SK-N-SH (cell line): ENCODE results near the gene GSTA1. TPM values are rescaled to one million over a fixed set of nuclear protein-coding genes. Genes with fewer than 3 reads are reported as not detected.
A peak's percentile ranks its signal among the peaks of the same experiment; 100 is the strongest.
"Not testable (repeated sequence)": the region's sequence is repeated elsewhere in the genome, so short reads cannot be mapped to it uniquely, and the experiment has no call there.

Source experiments
- CTCF ChIA-PET: fragments of 300-600, 350-600 bp; formaldehyde crosslinking; extraction: SDS; loops from one replicate; lab custom pipeline; 2021; lab: Yijun Ruan, JAX
- POLR2A ChIA-PET: fragments of 350-600 bp; sonication (Branson Sonifier 250); formaldehyde crosslinking; extraction: SDS; loops from one replicate; lab custom pipeline; 2020; ENCODE audit warnings: antibody characterized with exemption, inconsistent platforms; lab: Yijun Ruan, JAX
- DNase-seq: peaks from one replicate; pipeline ENCODE4 v3.0.0; 2012
- H2AFZ ChIP-seq: fragments of 200-600 bp; sonication (generic); 2 replicates; pipeline ENCODE4 v1.8.1; 2016; ENCODE audit warnings: antibody characterized with exemption, mild to moderate bottlenecking, low read depth
- H3F3A ChIP-seq: fragments of 200-600 bp; sonication (generic); replicated peaks from 2 replicates; pipeline ENCODE3; 2016; ENCODE audit warnings: antibody characterized with exemption, mild to moderate bottlenecking; ENCODE audit not compliant: insufficient read depth
- H3K27ac ChIP-seq, 2 experiments: fragments of 200-500 bp in 1 of 2; fragments of 200-600 bp in 1 of 2; sonication (Bioruptor generic) in 1 of 2; sonication (generic), shearing (Covaris generic) in 1 of 2; 2 replicates each; pipeline versions ENCODE4 v1.5.1 to v1.6.1; 2014 to 2016; ENCODE audit warnings: low read depth in 2 of 2, inconsistent platforms in 1 of 2, low read length in 1 of 2, mild to moderate bottlenecking in 1 of 2, mixed read lengths in 1 of 2
- H3K27me3 ChIP-seq: fragments of 200-600 bp; sonication (generic), shearing (Covaris generic); 2 replicates; pipeline ENCODE4 v1.6.1; 2016; ENCODE audit warnings: mixed run types; ENCODE audit not compliant: insufficient read depth
- H3K36me3 ChIP-seq, 2 experiments: fragments of 200-500 bp in 1 of 2; fragments of 200-600 bp in 1 of 2; sonication (Bioruptor generic) in 1 of 2; sonication (generic) in 1 of 2; replicated peaks in 1 of 2; 2 replicates each; pipeline versions ENCODE3 to v1.5.1; 2014 to 2016; ENCODE audit warnings: low read length in 1 of 2, mild to moderate bottlenecking in 1 of 2; ENCODE audit not compliant: insufficient read depth in 2 of 2, control insufficient read depth in 1 of 2
- H3K4me1 ChIP-seq, 2 experiments: fragments of 200-500 bp in 1 of 2; fragments of 200-600 bp in 1 of 2; sonication (Bioruptor generic) in 1 of 2; sonication (generic), shearing (Covaris generic) in 1 of 2; 2 replicates each; pipeline versions ENCODE4 v1.5.1 to v1.6.1; 2014 to 2016; ENCODE audit warnings: low read depth in 1 of 2, low read length in 1 of 2, mixed run types in 1 of 2; ENCODE audit not compliant: insufficient read depth in 2 of 2, control insufficient read depth in 1 of 2
- H3K4me2 ChIP-seq: fragments of 200-600 bp; sonication (generic), shearing (Covaris generic); 2 replicates; pipeline ENCODE4 v1.6.1; 2017; ENCODE audit warnings: mixed run types
- H3K4me3 ChIP-seq, 2 experiments: fragments of 200-500 bp in 1 of 2; fragments of 200-600 bp in 1 of 2; sonication (Bioruptor generic) in 1 of 2; sonication (generic), shearing (Covaris generic) in 1 of 2; 2 replicates each; pipeline versions ENCODE4 v1.5.1 to v1.8.1; 2014 to 2016; ENCODE audit warnings: low read depth in 2 of 2, inconsistent platforms in 1 of 2, low read length in 1 of 2, mild to moderate bottlenecking in 1 of 2, mixed read lengths in 1 of 2, moderate library complexity in 1 of 2
- H3K79me2 ChIP-seq: fragments of 200-600 bp; sonication (generic); 2 replicates; pipeline ENCODE4 v1.8.1; 2017; ENCODE audit warnings: mild to moderate bottlenecking; ENCODE audit not compliant: insufficient read depth
- H3K9ac ChIP-seq: fragments of 200-600 bp; sonication (generic); 2 replicates; pipeline ENCODE4 v1.6.1; 2017; ENCODE audit warnings: mixed run types
- H3K9me2 ChIP-seq: fragments of 200-600 bp; sonication (generic); 2 replicates; pipeline ENCODE4 v1.6.1; 2017; ENCODE audit warnings: mixed run types
- H3K9me3 ChIP-seq: fragments of 200-600 bp; sonication (generic); 2 replicates; pipeline ENCODE4 v1.6.1; 2017; ENCODE audit warnings: mixed run types, mild to moderate bottlenecking, moderate library complexity
- H4K20me1 ChIP-seq: fragments of 200-600 bp; sonication (generic); 2 replicates; pipeline ENCODE4 v1.6.1; 2017; ENCODE audit warnings: mild to moderate bottlenecking, mixed run types; ENCODE audit not compliant: insufficient read depth
- ELF1 ChIP-seq: IDR thresholded peaks from 2 replicates; pipeline ENCODE4 v1.4.0; 2012
- EP300 ChIP-seq, 2 experiments: IDR thresholded peaks; 2 replicates each; pipeline versions ENCODE4 v1.4.0 to v1.6.1; 2012; ENCODE audit warnings: borderline replicate concordance in 1 of 2, low read depth in 1 of 2, low read length in 1 of 2
- GABPA ChIP-seq: IDR thresholded peaks from 2 replicates; pipeline ENCODE4 v1.4.0; 2012; ENCODE audit warnings: low read depth, mild to moderate bottlenecking
- GATA2 ChIP-seq: sonication (generic); formaldehyde crosslinking; IDR thresholded peaks from 2 replicates; pipeline ENCODE4 v1.5.0; 2020; ENCODE audit warnings: mild to moderate bottlenecking, missing genetic modification reagents
- MXI1 ChIP-seq: IDR thresholded peaks from 2 replicates; pipeline ENCODE4 v1.6.1; 2012; ENCODE audit warnings: mild to moderate bottlenecking, low read depth, low read length, improper control_type of control experiment
- RAD21 ChIP-seq: IDR thresholded peaks from 2 replicates; pipeline ENCODE4 v1.6.1; 2012; ENCODE audit warnings: mild to moderate bottlenecking, low read length
- RCOR1 ChIP-seq: fragments of 150-350 bp; IDR thresholded peaks from 2 replicates; pipeline ENCODE4 v1.6.1; 2017; ENCODE audit warnings: antibody characterized with exemption, low read length
- RFX5 ChIP-seq: IDR thresholded peaks from 2 replicates; pipeline ENCODE4 v1.6.1; 2012; ENCODE audit warnings: mild to moderate bottlenecking, improper control_type of control experiment, low read length
- SMC3 ChIP-seq: IDR thresholded peaks from 2 replicates; pipeline ENCODE4 v1.6.1; 2012; ENCODE audit warnings: low read depth, low read length, improper control_type of control experiment
- TAF1 ChIP-seq: IDR thresholded peaks from 2 replicates; pipeline ENCODE4 v1.6.1; 2012; ENCODE audit warnings: low read depth, mild to moderate bottlenecking, low read length, moderate library complexity, borderline replicate concordance
- USF2 ChIP-seq: fragments of 150-350 bp; IDR thresholded peaks from 2 replicates; pipeline ENCODE4 v1.6.1; 2017; ENCODE audit warnings: antibody characterized with exemption, low read length, low read depth, borderline replicate concordance
- YY1 ChIP-seq: IDR thresholded peaks from 2 replicates; pipeline ENCODE4 v1.4.0; 2012; ENCODE audit warnings: low read depth, mild to moderate bottlenecking
- WGBS: methylation state at CpG from one replicate; pipeline ENCODE4 v1.1.6; 2017; ENCODE audit warnings: low lambda C conversion rate; 5-methylcytosine and 5-hydroxymethylcytosine counted together
- polyA plus RNA-seq, 3 experiments: library from polyadenylated mRNA; depleted of rRNA; stranded (reverse); fragments of >200 nt; gene quantifications; 2 replicates each; pipeline ENCODE4 v1.2.3, GENCODE V29; 2012
- TF ChIP-seq, protein P1 (sequence below): fragments of 200-600 bp; sonication (generic); IDR thresholded peaks from 2 replicates; pipeline ENCODE4 v1.6.1; 2017; ENCODE audit warnings: antibody characterized with exemption, mild to moderate bottlenecking, moderate library complexity
- TF ChIP-seq, protein P2 (sequence below): fragments of 150-350 bp; IDR thresholded peaks from 2 replicates; pipeline ENCODE4 v1.6.1; 2016; ENCODE audit warnings: mild to moderate bottlenecking, low read depth, low read length
- TF ChIP-seq, protein P3 (sequence below): IDR thresholded peaks from 2 replicates; pipeline ENCODE4 v1.4.0; 2012; ENCODE audit warnings: low read depth, borderline replicate concordance

The GSTA1 gene
- polyA plus RNA-seq, 1 of the 3 experiments (the other 2 are of a cell fraction), result not detected

DNA sequence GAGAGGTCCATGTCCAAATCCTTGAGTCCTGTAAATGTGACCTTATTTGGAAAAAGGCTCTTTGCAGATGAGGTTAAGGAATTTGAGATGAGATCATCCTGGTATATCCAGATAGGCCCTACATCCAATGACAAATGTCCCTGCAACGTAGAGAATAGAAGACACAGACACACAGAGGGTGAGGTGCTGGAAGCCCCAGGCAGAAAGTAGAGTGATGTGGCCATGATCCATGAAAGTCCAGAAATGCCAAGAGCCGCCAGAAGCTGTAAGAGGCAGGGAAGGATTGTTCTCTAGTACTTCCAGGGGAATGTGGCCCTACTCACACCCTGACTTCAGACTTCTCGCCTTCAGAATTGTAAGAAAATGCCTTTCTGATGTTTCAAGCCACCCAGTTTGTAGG, 56.3 kb downstream of the GSTA1 start:
- H3K4me2 ChIP-seq, H3K4me1 ChIP-seq, H3K4me3 ChIP-seq, H3K27me3 ChIP-seq, H3K9me2 ChIP-seq, H3K9ac ChIP-seq, H3K79me2 ChIP-seq, POLR2A ChIA-PET, H3K27ac ChIP-seq, H3F3A ChIP-seq, H2AFZ ChIP-seq, DNase-seq, H4K20me1 ChIP-seq, CTCF ChIA-PET, H3K36me3 ChIP-seq, H3K9me3 ChIP-seq: not testable (repeated sequence)
- WGBS, result 26% methylated on average over 3 of the region's 3 CpGs

DNA sequence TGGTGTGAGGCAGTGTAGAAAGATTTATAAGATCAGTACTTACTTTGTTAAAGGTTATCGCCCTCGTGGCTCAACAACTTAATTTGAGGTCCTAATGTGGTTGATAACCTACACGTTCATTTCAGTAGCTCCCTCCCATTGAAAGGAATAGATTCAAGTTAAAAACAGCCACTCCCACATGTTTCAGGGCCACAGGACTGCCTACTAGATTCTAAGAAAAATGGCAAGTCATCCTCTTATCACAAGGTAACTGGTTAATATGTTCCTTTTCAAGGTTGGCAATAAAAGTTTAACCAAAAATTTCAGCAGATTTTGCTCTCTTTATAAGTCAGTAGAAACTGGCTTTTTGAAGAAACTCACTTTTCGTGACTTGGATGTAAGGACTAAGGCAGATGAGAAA, 57.4 kb downstream of the GSTA1 start:
- Histone ChIP-seq H2AFZ (0 out of 2 replicates have a peak overlapping the region, but pooled peaks have one; percentile 48), H3K4me1 (no peaks in the 10 kb centered on the region), H3F3A (no peaks in the 10 kb centered on the region), H3K9me2 (no peaks in the 10 kb centered on the region), H4K20me1 (no peaks in the 10 kb centered on the region), H3K4me2 (no peak overlapping the region), H3K4me3 (no peak overlapping the region), H3K27ac (no peak overlapping the region), H3K9me3 (no peaks in the 10 kb centered on the region), H3K79me2 (no peaks in the 10 kb centered on the region), H3K36me3 (no peaks in the 10 kb centered on the region), H3K27me3 (no peaks in the 10 kb centered on the region; the same call in 1 of the 2 replicates), H3K9ac (no peak overlapping the region)
- ChIA-PET POLR2A (no interaction called here), CTCF (interaction anchor here (1.6 kb wide), 1 partner anchor 21 kb away, joined by 4 read pairs; no protein-coding TSS in a partner anchor)
- WGBS, result 42% methylated on average over 4 of the region's 4 CpGs
- no peak for DNase-seq
- no peak for TF ChIP-seq ELF1
- TF ChIP-seq RFX5, result no peak
- no peak for TF ChIP-seq EP300 (IDR thresholded peaks at IDR 0.05; ENCODE audit: borderline replicate concordance in 1 of 2, low read depth in 1 of 2, low read length in 1 of 2)
- no peak for TF ChIP-seq GABPA
- TF ChIP-seq, protein P1, sequence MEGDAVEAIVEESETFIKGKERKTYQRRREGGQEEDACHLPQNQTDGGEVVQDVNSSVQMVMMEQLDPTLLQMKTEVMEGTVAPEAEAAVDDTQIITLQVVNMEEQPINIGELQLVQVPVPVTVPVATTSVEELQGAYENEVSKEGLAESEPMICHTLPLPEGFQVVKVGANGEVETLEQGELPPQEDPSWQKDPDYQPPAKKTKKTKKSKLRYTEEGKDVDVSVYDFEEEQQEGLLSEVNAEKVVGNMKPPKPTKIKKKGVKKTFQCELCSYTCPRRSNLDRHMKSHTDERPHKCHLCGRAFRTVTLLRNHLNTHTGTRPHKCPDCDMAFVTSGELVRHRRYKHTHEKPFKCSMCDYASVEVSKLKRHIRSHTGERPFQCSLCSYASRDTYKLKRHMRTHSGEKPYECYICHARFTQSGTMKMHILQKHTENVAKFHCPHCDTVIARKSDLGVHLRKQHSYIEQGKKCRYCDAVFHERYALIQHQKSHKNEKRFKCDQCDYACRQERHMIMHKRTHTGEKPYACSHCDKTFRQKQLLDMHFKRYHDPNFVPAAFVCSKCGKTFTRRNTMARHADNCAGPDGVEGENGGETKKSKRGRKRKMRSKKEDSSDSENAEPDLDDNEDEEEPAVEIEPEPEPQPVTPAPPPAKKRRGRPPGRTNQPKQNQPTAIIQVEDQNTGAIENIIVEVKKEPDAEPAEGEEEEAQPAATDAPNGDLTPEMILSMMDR, result no peak
- TF ChIP-seq GATA2 (CRISPR knock-in tag), result no peak

DNA sequence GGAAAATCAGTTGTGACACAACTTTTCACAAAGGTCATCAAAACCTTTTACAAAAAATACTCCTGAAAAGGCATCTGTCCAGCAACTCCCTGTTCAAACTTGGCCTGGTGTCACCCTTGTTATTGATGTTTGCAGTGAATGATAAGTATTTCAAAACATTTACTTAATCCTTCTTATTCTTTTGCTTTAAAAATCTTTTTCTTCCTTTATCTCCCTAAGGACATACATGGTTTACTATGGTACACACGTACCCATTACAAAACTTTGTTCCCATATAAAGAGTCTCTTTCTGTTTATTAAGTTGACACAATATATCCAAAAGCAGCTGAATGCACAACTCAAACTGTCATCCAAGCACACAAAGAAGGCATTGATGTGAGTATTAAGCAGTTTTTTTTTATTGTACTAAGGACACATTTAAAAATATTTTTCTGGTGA, 57.8 kb downstream of the GSTA1 start:
- H3K4me1 ChIP-seq, result no peaks in the 10 kb centered on the region
- CTCF ChIA-PET, result interaction anchor here (1.6 kb wide), 1 partner anchor 21 kb away, joined by 4 read pairs; no protein-coding TSS in a partner anchor
- no peak overlapping the region for H3K27ac ChIP-seq
- no peaks in the 10 kb centered on the region for H3K36me3 ChIP-seq
- no peak overlapping the region for H3K4me3 ChIP-seq
- no peaks in the 10 kb centered on the region for H3K9me3 ChIP-seq
- no peaks in the 10 kb centered on the region for H4K20me1 ChIP-seq
- no peak for DNase-seq
- WGBS, result 6% methylated on average over 1 of the region's 1 CpG
- 0 out of 2 replicates have a peak overlapping the region, but pooled peaks have one; percentile 48 for H2AFZ ChIP-seq
- H3K9ac ChIP-seq, result no peak overlapping the region
- no peaks in the 10 kb centered on the region for H3F3A ChIP-seq
- H3K79me2 ChIP-seq, result no peaks in the 10 kb centered on the region
- no peak overlapping the region for H3K4me2 ChIP-seq
- H3K27me3 ChIP-seq, result no peaks in the 10 kb centered on the region; the same call in 1 of the 2 replicates
- H3K9me2 ChIP-seq, result no peaks in the 10 kb centered on the region
- POLR2A ChIA-PET, result no interaction called here
- no peak for TF ChIP-seq MXI1
- no peak for TF ChIP-seq TAF1
- TF ChIP-seq, protein P2, sequence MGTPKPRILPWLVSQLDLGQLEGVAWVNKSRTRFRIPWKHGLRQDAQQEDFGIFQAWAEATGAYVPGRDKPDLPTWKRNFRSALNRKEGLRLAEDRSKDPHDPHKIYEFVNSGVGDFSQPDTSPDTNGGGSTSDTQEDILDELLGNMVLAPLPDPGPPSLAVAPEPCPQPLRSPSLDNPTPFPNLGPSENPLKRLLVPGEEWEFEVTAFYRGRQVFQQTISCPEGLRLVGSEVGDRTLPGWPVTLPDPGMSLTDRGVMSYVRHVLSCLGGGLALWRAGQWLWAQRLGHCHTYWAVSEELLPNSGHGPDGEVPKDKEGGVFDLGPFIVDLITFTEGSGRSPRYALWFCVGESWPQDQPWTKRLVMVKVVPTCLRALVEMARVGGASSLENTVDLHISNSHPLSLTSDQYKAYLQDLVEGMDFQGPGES, result no peak
- no peak for TF ChIP-seq ELF1
- no peak for TF ChIP-seq USF2
- TF ChIP-seq, protein P3, sequence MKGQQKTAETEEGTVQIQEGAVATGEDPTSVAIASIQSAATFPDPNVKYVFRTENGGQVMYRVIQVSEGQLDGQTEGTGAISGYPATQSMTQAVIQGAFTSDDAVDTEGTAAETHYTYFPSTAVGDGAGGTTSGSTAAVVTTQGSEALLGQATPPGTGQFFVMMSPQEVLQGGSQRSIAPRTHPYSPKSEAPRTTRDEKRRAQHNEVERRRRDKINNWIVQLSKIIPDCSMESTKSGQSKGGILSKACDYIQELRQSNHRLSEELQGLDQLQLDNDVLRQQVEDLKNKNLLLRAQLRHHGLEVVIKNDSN, result no peak
- no peak for TF ChIP-seq YY1
- TF ChIP-seq, protein P1, result no peak
- TF ChIP-seq RAD21, result no peak
- no peak for TF ChIP-seq SMC3
- TF ChIP-seq GATA2 (CRISPR knock-in tag), result no peak
- TF ChIP-seq RCOR1, result no peak
